Lower leg skin (tissue), 4 donors: ENCODE data around the gene JKAMP. TPM values are rescaled to one million over a fixed set of nuclear protein-coding genes. Genes with fewer than 3 reads are reported as not detected.

Experiments used
- DNase-seq, 2 donors: peaks; one replicate each; pipeline ENCODE4 v3.0.0-alpha.2; 2019; ENCODE audit warnings: low spot score in 2 of 2
- H3K4me3 ChIP-seq: fragments of 200-600 bp; sonication (generic); 2 replicates; pipeline ENCODE4 v1.5.1; 2017; ENCODE audit warnings: mild to moderate bottlenecking, low read depth; ENCODE audit not compliant: poor library complexity, severe bottlenecking
- CTCF ChIP-seq, 3 donors: fragments of 450-650 bp; IDR thresholded peaks; one replicate each; pipeline ENCODE4 v1.5.1; 2016; ENCODE audit warnings: antibody characterized with exemption in 3 of 3, mild to moderate bottlenecking in 3 of 3, moderate library complexity in 2 of 3
- POLR2A ChIP-seq, 2 donors: fragments of 450-650 bp; IDR thresholded peaks; one replicate each; pipeline ENCODE4 v1.6.1; 2016 to 2017; ENCODE audit warnings: antibody characterized with exemption in 2 of 2, mild to moderate bottlenecking in 1 of 2, moderate library complexity in 1 of 2
- WGBS, 2 donors: methylation state at CpG; one replicate each; pipeline ENCODE4 v1.1.5; 2018; 5-methylcytosine and 5-hydroxymethylcytosine counted together
- intact Hi-C: fragments of 100-400 bp; cut with DNase I; formaldehyde crosslinking; loops from one replicate; pipeline ENCODE4 v1.15.0; 2023; ENCODE audit warnings: low total_unique reads
- total RNA-seq, 4 donors: library from RNA; depleted of rRNA; stranded (reverse); fragments of >200 nt; gene quantifications; one replicate each; pipeline ENCODE4 v1.1.0, GENCODE V29; 2016

Gene JKAMP
- total RNA-seq, 4 donors from 2014 or later = 37.0 to 62.5 (median 47.6) TPM

- intact Hi-C loops = no loop called here
- no peak for DNase-seq
- 84 to 86% methylated on average over 2 of the region's 2 CpGs for WGBS, 2 donors
- no peak overlapping the region for H3K4me3 ChIP-seq
- TF ChIP-seq POLR2A (IDR thresholded peaks at IDR 0.05) (no peak), CTCF (IDR thresholded peaks at IDR 0.05) (no peak)
Observed at GRCh38 chr14:59510001-59510400, 25.7 kb downstream of the JKAMP start.

- intact Hi-C loops = no loop called here
Observed at GRCh38 chr14:59510966-59511365, 26.6 kb downstream of the JKAMP start.

GRCh38 chr14:59511916-59512575 is 27.7 kb downstream of the JKAMP start:
- TF ChIP-seq POLR2A (IDR thresholded peaks at IDR 0.05) = no peak
- no peak for TF ChIP-seq CTCF (IDR thresholded peaks at IDR 0.05)
- intact Hi-C loops = no loop called here
- DNase-seq = no peak
- WGBS, 2 donors = 76 to 78% methylated on average over 4 of the region's 4 CpGs
- H3K4me3 ChIP-seq = no peak overlapping the region

More at GRCh38 chr14:59510966-59511365, 26.6 kb downstream of the JKAMP start:
- H3K4me3 ChIP-seq = no peak overlapping the region
- no peak for TF ChIP-seq POLR2A (IDR thresholded peaks at IDR 0.05)
- no peak for TF ChIP-seq CTCF (IDR thresholded peaks at IDR 0.05)
- DNase-seq = no peak
- WGBS, 2 donors = 15 to 45% methylated on average over 3 of the region's 3 CpGs

GRCh38 chr14:59520224-59520623 is 35.9 kb downstream of the JKAMP start:
- intact Hi-C loops = no loop called here
- 87 to 88% methylated on average over 3 of the region's 3 CpGs for WGBS, 2 donors

GRCh38 chr14:59529189-59529588 is 44.9 kb downstream of the JKAMP start:
- DNase-seq = no peak
- H3K4me3 ChIP-seq = no peak overlapping the region
- intact Hi-C loops = no loop called here
- WGBS, 2 donors = 76 to 77% methylated on average over 2 of the region's 2 CpGs
- TF ChIP-seq POLR2A (IDR thresholded peaks at IDR 0.05) = no peak
- no peak for TF ChIP-seq CTCF (IDR thresholded peaks at IDR 0.05)

More at GRCh38 chr14:59520224-59520623, 35.9 kb downstream of the JKAMP start:
- no peak for DNase-seq
- no peak overlapping the region for H3K4me3 ChIP-seq
- TF ChIP-seq CTCF (IDR thresholded peaks at IDR 0.05) (no peak), POLR2A (IDR thresholded peaks at IDR 0.05) (no peak)

GRCh38 chr14:59530349-59530748 is 46.0 kb downstream of the JKAMP start:
- DNase-seq = no peak
- no peak overlapping the region for H3K4me3 ChIP-seq
- intact Hi-C loops = no loop called here
- TF ChIP-seq POLR2A (IDR thresholded peaks at IDR 0.05) = no peak
- TF ChIP-seq CTCF (IDR thresholded peaks at IDR 0.05) = no peak
